Trophoblast cell (in vitro differentiated cells and primary cell): ENCODE data around the gene TTC28.

ENCODE experiments used
- DNase-seq, 2 donors: peaks; one replicate each; pipeline ENCODE4 v3.0.0-alpha.2; 2016
- H2AFZ ChIP-seq: 2 replicates; pipeline ENCODE4 v1.6.1; 2013; ENCODE audit warnings: low read length, moderate library complexity, mild to moderate bottlenecking; ENCODE audit not compliant: insufficient read depth, poor library complexity
- H2AK5ac ChIP-seq: 2 replicates; pipeline ENCODE4 v1.6.1; 2013; ENCODE audit warnings: mild to moderate bottlenecking, low read length
- H2BK120ac ChIP-seq: 2 replicates; pipeline ENCODE4 v1.6.1; 2013; ENCODE audit warnings: low read length, mild to moderate bottlenecking, moderate library complexity; ENCODE audit not compliant: insufficient read depth, poor library complexity
- H2BK12ac ChIP-seq: 2 replicates; pipeline ENCODE4 v1.6.1; 2013; ENCODE audit warnings: mild to moderate bottlenecking, low read length, moderate library complexity
- H2BK5ac ChIP-seq: 2 replicates; pipeline ENCODE4 v1.6.1; 2013; ENCODE audit warnings: low read length, low read depth, moderate library complexity, mild to moderate bottlenecking; ENCODE audit not compliant: poor library complexity
- H3K14ac ChIP-seq: 2 replicates; pipeline ENCODE4 v1.6.1; 2013; ENCODE audit warnings: mild to moderate bottlenecking, low read length
- H3K18ac ChIP-seq: 2 replicates; pipeline ENCODE4 v1.6.1; 2013; ENCODE audit warnings: mild to moderate bottlenecking, low read length
- H3K23ac ChIP-seq: 2 replicates; pipeline ENCODE4 v1.6.1; 2013; ENCODE audit warnings: low read length
- H3K27ac ChIP-seq: 2 replicates; pipeline ENCODE4 v1.5.1; 2013; ENCODE audit warnings: low read depth, mild to moderate bottlenecking, inconsistent platforms, low read length, moderate library complexity
- H3K27me3 ChIP-seq: 2 replicates; pipeline ENCODE4 v1.6.1; 2013; ENCODE audit warnings: inconsistent platforms, mild to moderate bottlenecking, low read length, moderate library complexity; ENCODE audit not compliant: insufficient read depth
- H3K36me3 ChIP-seq, 2 experiments: 1 replicate in 1 of 2; 2 replicates in 1 of 2; pipeline ENCODE4 v1.6.1; 2013; ENCODE audit warnings: low read length in 2 of 2, mild to moderate bottlenecking in 2 of 2, moderate library complexity in 1 of 2; ENCODE audit not compliant: insufficient read depth in 2 of 2, control insufficient read depth in 1 of 2
- H3K4ac ChIP-seq: 2 replicates; pipeline ENCODE4 v1.6.1; 2013; ENCODE audit warnings: low read depth, mild to moderate bottlenecking, low read length, moderate library complexity
- H3K4me1 ChIP-seq, 2 experiments: 1 replicate in 1 of 2; 2 replicates in 1 of 2; pipeline ENCODE4 v1.6.1; 2013; ENCODE audit warnings: low read length in 2 of 2, mild to moderate bottlenecking in 2 of 2, moderate library complexity in 1 of 2; ENCODE audit not compliant: insufficient read depth in 2 of 2, control insufficient read depth in 1 of 2
- H3K4me2 ChIP-seq: 2 replicates; pipeline ENCODE4 v1.6.1; 2013; ENCODE audit warnings: inconsistent platforms, mild to moderate bottlenecking, low read length, moderate library complexity
- H3K4me3 ChIP-seq: 2 replicates; pipeline ENCODE4 v1.5.1; 2013; ENCODE audit warnings: mild to moderate bottlenecking, low read depth, low read length, inconsistent platforms
- H3K79me1 ChIP-seq: one replicate; pipeline ENCODE4 v1.6.1; 2013; ENCODE audit warnings: low read length
- H3K79me2 ChIP-seq: 2 replicates; pipeline ENCODE4 v1.6.1; 2013; ENCODE audit warnings: low read length, mild to moderate bottlenecking; ENCODE audit not compliant: control insufficient read depth, insufficient read depth, poor library complexity
- H3K9ac ChIP-seq: 2 replicates; pipeline ENCODE4 v1.6.1; 2013; ENCODE audit warnings: mild to moderate bottlenecking, low read length
- H3K9me3 ChIP-seq: 2 replicates; pipeline ENCODE4 v1.6.1; 2013; ENCODE audit warnings: low read depth, mild to moderate bottlenecking, control low read depth, inconsistent platforms, low read length; ENCODE audit not compliant: insufficient read depth
- H4K12ac ChIP-seq: 2 replicates; pipeline ENCODE4 v1.6.1; 2013; ENCODE audit warnings: low read depth, mild to moderate bottlenecking, low read length, moderate library complexity
- H4K8ac ChIP-seq: 2 replicates; pipeline ENCODE4 v1.6.1; 2013; ENCODE audit warnings: low read depth, mild to moderate bottlenecking, low read length, moderate library complexity
- H4K91ac ChIP-seq: one replicate; pipeline ENCODE4 v1.6.1; 2013; ENCODE audit warnings: low read depth, mild to moderate bottlenecking, low read length, moderate library complexity
- WGBS: extraction: QIAGEN DNeasy Blood & Tissue Kit; methylation state at CpG from one replicate; pipeline ENCODE4 v1.1.7; 2013; ENCODE audit warnings: missing lambda C conversion rate; ENCODE audit not compliant: insufficient read length, insufficient coverage; ENCODE audit errors: extremely low coverage; 5-methylcytosine and 5-hydroxymethylcytosine counted together

TTC28 gene

DNA sequence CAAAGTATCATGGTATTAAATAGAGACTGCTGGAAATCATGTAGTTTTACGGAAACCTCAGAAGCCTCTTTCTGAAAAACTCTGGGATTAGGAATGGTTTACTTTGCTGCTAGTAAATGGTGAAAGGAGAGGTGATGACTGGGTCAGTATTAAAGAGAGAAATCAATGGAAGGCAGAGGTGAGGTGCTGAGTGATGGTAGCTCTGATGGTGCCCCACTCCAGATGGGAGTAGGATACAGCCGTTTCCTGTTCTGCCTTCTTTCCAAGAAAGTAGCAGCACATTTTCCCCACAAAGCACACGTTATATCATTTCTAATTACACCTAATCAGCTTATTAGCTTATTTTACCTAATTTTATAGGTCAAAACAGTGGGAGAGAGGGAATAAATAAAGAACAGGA, 493.0 kb downstream of the TTC28 start:
- Histone ChIP-seq H3K14ac (no peak overlapping the region), H3K27me3 (no peaks in the 10 kb centered on the region), H4K8ac (no peak overlapping the region), H3K23ac (no peak overlapping the region), H3K36me3 (no peaks in the 10 kb centered on the region), H3K9ac (no peak overlapping the region), H3K4me2 (no peak overlapping the region), H3K79me1 (no peaks in the 10 kb centered on the region), H2BK12ac (no peak overlapping the region), H3K79me2 (no peaks in the 10 kb centered on the region), H3K4me1 (no peaks in the 10 kb centered on the region), H3K4me3 (no peak overlapping the region), H3K18ac (no peak overlapping the region), H4K12ac (no peak overlapping the region), H3K9me3 (no peaks in the 10 kb centered on the region), H3K4ac (no peak overlapping the region), H2BK5ac (no peak overlapping the region), H2BK120ac (no peak overlapping the region), H4K91ac (no peak overlapping the region), H2AFZ (no peak overlapping the region), H2AK5ac (no peak overlapping the region), H3K27ac (no peak overlapping the region)
- no CpG with 5 or more reads among the region's 3 CpGs for WGBS
- no peak for DNase-seq

DNA sequence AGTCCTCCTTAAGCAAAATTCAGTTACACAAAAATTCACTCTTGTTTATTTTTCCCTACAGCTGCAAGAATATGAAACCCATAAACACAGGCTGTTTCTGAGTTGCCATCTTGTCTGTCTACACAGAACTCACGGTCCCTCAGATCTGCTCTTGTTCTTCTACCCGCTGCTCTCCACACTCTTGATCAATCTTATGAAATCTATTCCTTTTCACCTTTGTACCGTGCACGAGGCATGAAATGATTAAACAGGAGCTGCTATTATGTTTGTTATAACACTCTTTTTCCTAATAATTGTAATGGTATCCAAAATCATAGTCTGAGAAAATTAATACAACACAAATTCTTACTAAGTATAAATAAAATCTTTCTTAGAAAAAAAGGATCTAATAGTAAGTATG, 494.5 kb downstream of the TTC28 start:
- H3K4ac ChIP-seq, result no peak overlapping the region
- H2BK120ac ChIP-seq, result no peak overlapping the region
- no peaks in the 10 kb centered on the region for H3K27me3 ChIP-seq
- H2BK12ac ChIP-seq, result no peak overlapping the region
- no peak overlapping the region for H3K23ac ChIP-seq
- H3K14ac ChIP-seq, result no peak overlapping the region
- no CpG with 5 or more reads among the region's 4 CpGs for WGBS
- no peak overlapping the region for H3K4me3 ChIP-seq
- no peak overlapping the region for H3K27ac ChIP-seq
- H3K4me1 ChIP-seq, result no peaks in the 10 kb centered on the region
- no peaks in the 10 kb centered on the region for H3K79me1 ChIP-seq
- H4K8ac ChIP-seq, result no peak overlapping the region
- no peak overlapping the region for H3K4me2 ChIP-seq
- no peak overlapping the region for H3K9ac ChIP-seq
- H3K36me3 ChIP-seq, result no peaks in the 10 kb centered on the region
- H3K79me2 ChIP-seq, result no peaks in the 10 kb centered on the region
- H2AFZ ChIP-seq, result no peak overlapping the region
- no peak overlapping the region for H2BK5ac ChIP-seq
- H4K91ac ChIP-seq, result no peak overlapping the region
- no peak overlapping the region for H3K18ac ChIP-seq
- no peaks in the 10 kb centered on the region for H3K9me3 ChIP-seq
- DNase-seq, result no peak
- no peak overlapping the region for H4K12ac ChIP-seq
- H2AK5ac ChIP-seq, result no peak overlapping the region

DNA sequence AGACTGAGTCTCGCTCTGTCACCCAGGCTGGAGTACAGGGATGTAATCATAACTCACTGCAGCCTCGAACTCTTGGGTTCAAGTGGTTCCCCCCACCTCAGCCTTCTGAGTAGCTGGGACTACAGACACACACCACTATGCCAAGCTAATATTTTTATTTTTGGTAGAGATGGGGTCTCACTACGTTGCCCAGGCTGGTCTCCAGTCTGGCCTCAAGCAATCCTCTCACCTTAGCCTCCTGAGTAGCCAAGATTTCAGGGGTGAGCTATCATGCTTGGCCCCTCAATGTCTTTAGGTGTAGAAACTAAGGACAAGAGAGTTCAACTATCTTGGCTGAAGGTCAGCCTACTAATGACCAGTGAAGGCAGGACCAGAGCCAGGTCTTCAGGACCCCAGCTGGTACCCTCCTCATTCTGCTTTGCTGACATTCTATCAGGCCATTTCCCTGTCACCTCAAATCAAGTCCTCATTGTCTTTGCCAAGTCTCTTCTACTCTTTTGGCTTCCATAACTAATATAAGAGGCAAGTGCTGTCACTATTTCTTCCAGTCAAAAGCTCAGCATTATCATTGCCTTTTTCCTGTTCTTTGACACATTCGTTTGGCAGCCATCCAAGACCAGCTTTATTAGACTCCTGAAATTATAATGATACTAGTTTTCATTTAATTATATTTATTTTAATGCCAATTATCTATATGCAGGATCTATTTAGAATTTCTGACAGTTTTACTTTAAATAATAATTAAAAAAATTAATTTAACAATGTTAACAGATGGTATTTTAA, 496.4 kb downstream of the TTC28 start:
- Histone ChIP-seq H3K18ac (no peak overlapping the region), H3K27me3 (no peaks in the 10 kb centered on the region), H3K36me3 (no peaks in the 10 kb centered on the region), H3K4me2 (no peak overlapping the region), H3K9me3 (no peaks in the 10 kb centered on the region), H2BK12ac (no peak overlapping the region), H4K12ac (no peak overlapping the region), H3K79me1 (no peaks in the 10 kb centered on the region), H2BK5ac (no peak overlapping the region), H2BK120ac (no peak overlapping the region), H3K79me2 (no peaks in the 10 kb centered on the region), H3K23ac (no peak overlapping the region), H3K4ac (no peak overlapping the region), H4K91ac (no peak overlapping the region), H3K4me3 (no peak overlapping the region), H2AK5ac (no peak overlapping the region), H3K27ac (no peak overlapping the region), H3K4me1 (no peaks in the 10 kb centered on the region), H3K9ac (no peak overlapping the region), H3K14ac (no peak overlapping the region), H2AFZ (no peak overlapping the region), H4K8ac (no peak overlapping the region)
- WGBS, result no CpG with 5 or more reads among the region's 4 CpGs
- DNase-seq, result no peak

DNA sequence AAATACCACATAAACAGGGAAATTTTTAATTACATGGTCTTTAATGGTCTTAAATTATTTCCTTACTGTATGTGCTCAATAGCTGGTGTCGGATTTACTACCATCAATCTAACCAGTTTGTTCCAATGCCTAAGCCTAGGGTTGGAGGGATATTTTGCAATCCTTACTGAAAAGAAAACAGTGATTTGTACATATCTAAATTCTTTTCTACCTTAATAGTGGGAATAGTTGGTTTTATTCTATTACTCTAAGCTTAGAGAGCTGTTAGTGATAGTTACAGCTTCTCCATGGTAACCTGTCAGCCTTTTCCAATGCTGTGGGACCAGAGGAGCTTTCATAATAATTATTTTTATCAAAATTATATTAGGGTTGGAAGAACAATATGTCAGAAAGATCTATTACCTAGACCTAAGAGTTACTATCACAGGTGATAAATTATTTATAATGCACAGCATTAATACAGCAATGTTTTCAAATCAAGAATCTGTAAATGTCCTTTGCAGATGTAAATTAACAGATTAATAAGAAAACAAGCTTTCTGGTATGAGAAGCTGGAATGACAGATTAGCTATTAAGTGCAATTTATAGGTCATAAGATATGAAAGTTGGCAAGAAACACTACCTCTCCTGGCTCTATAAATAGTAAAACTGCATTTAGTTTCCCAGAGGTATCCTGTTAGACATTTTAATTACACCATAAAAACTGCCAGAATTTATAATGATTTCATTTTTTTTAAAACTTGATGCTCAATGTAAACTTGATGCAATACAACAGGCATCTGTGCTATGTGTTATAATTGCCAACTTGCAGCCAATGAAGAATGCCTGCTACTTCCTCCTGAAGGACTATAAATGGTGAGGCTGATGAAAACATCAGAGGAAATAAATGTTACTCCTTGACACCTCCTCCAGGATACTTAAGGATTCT, 498.6 kb downstream of the TTC28 start:
- no peak for DNase-seq
- Histone ChIP-seq H3K27ac (no peak overlapping the region), H2BK120ac (no peak overlapping the region), H3K4me2 (no peak overlapping the region), H3K36me3 (no peaks in the 10 kb centered on the region), H2AFZ (no peak overlapping the region), H2AK5ac (no peak overlapping the region), H3K4ac (no peak overlapping the region), H3K79me1 (no peaks in the 10 kb centered on the region), H2BK12ac (no peak overlapping the region), H3K4me3 (no peak overlapping the region), H3K23ac (no peak overlapping the region), H4K12ac (no peak overlapping the region), H2BK5ac (no peak overlapping the region), H4K91ac (no peak overlapping the region), H3K9me3 (no peaks in the 10 kb centered on the region), H3K9ac (no peak overlapping the region), H3K18ac (no peak overlapping the region), H3K14ac (no peak overlapping the region), H3K27me3 (no peaks in the 10 kb centered on the region), H4K8ac (no peak overlapping the region), H3K4me1 (no peaks in the 10 kb centered on the region), H3K79me2 (no peaks in the 10 kb centered on the region)
- no CpG with 5 or more reads among the region's 1 CpG for WGBS
